Fibroblast of mammary gland (primary cell): ENCODE data around the gene COQ9.

Experiments
- DNase-seq: peaks from one replicate; pipeline ENCODE4 v3.0.0-alpha.2; 2010; ENCODE audit warnings: low read depth
- H3K4me3 ChIP-seq: 2 replicates; pipeline ENCODE4 v1.5.1; 2011; ENCODE audit warnings: low read depth, mild to moderate bottlenecking, low read length, moderate library complexity; ENCODE audit not compliant: control insufficient read depth
- TF ChIP-seq, protein P1 (sequence below): conservative IDR thresholded peaks from 2 replicates; pipeline ENCODE4 v1.5.1; 2011; ENCODE audit warnings: low read depth, low read length, inconsistent platforms; ENCODE audit not compliant: control insufficient read depth, insufficient read depth

The COQ9 gene

GRCh38 chr16:57464523-57464922 is 17.2 kb downstream of the COQ9 start:
- DNase-seq = no peak
- no peak overlapping the region for H3K4me3 ChIP-seq
- TF ChIP-seq, protein P1, sequence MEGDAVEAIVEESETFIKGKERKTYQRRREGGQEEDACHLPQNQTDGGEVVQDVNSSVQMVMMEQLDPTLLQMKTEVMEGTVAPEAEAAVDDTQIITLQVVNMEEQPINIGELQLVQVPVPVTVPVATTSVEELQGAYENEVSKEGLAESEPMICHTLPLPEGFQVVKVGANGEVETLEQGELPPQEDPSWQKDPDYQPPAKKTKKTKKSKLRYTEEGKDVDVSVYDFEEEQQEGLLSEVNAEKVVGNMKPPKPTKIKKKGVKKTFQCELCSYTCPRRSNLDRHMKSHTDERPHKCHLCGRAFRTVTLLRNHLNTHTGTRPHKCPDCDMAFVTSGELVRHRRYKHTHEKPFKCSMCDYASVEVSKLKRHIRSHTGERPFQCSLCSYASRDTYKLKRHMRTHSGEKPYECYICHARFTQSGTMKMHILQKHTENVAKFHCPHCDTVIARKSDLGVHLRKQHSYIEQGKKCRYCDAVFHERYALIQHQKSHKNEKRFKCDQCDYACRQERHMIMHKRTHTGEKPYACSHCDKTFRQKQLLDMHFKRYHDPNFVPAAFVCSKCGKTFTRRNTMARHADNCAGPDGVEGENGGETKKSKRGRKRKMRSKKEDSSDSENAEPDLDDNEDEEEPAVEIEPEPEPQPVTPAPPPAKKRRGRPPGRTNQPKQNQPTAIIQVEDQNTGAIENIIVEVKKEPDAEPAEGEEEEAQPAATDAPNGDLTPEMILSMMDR = no peak

DNA sequence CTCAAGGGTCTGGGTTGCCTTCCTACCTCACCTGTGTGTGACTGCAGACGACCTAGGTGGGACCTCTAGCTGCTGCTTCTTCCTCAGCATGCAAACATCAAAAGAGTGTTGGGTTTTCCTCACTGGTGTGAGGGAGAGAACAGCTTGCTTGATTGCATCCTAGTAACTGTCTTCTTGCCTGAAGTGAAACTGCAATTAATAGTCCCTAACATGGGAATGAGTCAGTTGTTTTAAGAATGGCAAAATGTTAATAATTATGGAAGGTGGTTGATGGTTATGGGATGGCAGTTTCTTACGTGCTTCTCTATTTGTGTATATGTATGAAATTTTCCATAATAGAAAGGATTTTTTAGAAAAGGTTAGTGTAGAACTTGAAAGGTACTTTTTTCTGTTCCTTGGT is 21.1 kb downstream of the COQ9 start:
- no peak overlapping the region for H3K4me3 ChIP-seq
- TF ChIP-seq, protein P1 = no peak
- DNase-seq = no peak

DNA sequence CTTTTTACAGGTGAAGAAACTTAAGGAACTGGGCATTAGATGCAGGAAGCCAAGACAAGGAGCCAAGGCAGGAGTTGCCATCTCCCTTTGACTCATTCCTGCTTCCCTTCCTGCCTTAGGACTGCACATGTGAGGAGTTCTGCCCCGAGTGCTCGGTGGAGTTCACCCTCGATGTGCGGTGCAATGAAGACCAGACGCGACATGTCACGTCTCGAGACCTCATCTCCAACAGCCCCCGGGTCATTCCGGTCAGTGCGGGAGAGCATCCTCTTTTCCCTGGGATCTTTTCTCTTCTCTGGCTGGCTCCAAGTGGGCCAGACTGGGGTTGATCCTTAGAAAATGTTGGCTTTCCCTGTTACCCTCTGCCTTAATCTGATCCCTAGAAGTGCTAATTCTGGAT is 21.8 kb downstream of the COQ9 start:
- no peak for DNase-seq
- no peak overlapping the region for H3K4me3 ChIP-seq
- TF ChIP-seq, protein P1 = no peak

- TF ChIP-seq, protein P1 = no peak
- H3K4me3 ChIP-seq = no peak overlapping the region
- no peak for DNase-seq
Observed at GRCh38 chr16:57469917-57470470, 22.7 kb downstream of the COQ9 start.

DNA sequence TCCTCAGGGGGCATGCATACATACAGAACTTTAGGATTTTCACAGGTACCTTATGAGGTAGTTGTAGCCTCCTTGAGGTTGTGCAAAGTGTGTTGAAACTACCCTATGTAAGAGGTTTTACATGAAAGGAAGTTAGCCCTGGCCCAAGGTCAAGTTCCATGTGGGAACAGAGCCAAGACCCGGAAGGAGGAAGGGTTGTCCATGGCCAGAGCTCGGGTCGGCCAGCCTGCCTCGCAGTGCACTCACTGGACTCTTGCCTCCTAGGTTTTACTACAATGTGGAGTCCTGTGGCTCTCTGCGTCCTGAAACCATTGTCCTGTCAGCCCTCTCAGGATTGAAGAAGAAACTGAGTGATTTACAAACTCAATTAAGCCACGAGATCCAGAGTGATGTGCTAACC is 23.4 kb downstream of the COQ9 start:
- TF ChIP-seq, protein P1 = no peak
- peak; percentile 53 for DNase-seq
- no peak overlapping the region for H3K4me3 ChIP-seq

DNA sequence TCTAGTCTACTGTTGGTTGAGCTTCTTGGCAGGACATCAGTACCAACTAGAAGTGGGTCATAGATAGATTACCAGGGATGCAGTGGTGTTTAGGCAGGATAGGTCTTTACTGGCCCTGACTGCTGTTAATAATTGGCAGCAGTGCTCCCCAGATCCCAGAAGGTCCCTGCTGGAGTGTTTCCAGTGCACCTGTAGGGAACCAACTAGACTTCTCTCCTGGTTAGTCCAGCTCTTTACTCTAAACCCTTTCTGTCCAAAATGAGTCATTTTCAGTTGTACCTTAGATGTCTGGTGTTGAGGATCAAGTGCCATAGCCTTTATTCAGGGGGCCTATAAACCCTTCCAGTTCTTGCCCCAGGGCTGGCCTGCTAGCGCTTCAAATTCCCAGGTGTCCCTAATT is 23.9 kb downstream of the COQ9 start:
- H3K4me3 ChIP-seq = no peak overlapping the region
- DNase-seq = no peak
- TF ChIP-seq, protein P1 = no peak
